CD4-positive, alpha-beta T cell treated with Interleukin-2 at 100 ng/mL for 4 hours (primary cell): ENCODE results near the gene SARS2.
"Not testable (repeated sequence)": the region's sequence is repeated elsewhere in the genome, so short reads cannot be mapped to it uniquely, and the experiment has no call there.

Experiments used
- DNase-seq: peaks from one replicate; pipeline ENCODE4 v3.0.0-alpha.2; 2020; ENCODE audit warnings: low spot score

Gene SARS2

DNA sequence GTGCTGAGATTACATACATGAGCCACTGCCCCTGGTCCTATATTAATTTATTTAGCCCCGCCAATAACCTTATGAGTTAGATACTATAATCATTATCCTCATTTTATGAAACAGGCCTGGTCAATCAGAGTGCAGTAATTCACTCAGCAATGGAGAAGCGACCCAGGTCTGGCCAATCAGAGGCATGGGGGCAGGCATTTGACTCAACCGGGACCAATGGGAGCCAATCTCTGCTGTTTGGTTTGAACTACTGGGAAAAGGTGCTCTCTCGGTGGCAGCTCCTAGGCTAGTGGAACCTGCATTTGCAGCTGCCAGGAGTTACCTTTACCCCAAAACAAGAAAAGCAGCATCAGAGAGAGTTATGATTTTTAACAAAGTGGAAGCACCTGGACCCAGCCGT, 37.7 kb downstream of the SARS2 start:
- DNase-seq: no peak

DNA sequence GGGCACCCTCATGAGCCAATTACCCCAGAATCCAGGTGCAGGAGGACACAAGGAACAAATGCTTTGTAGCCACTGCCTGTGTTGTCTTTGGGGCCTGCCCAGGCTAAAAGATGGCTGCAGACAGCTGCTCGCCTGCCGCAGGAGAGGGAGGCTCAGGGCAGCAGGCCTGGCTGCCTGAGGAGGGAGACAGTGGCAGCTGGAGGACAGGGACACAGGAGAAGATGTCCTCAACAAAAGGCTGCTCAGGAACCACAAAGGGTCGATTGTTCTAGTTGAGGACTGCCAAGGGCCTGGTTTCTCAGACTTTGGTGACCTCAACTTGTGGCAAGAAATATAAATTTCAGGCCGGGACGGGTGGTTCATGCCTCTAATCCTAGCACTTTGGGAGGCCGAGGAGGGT, 38.8 kb downstream of the SARS2 start:
- no peak for DNase-seq

DNA sequence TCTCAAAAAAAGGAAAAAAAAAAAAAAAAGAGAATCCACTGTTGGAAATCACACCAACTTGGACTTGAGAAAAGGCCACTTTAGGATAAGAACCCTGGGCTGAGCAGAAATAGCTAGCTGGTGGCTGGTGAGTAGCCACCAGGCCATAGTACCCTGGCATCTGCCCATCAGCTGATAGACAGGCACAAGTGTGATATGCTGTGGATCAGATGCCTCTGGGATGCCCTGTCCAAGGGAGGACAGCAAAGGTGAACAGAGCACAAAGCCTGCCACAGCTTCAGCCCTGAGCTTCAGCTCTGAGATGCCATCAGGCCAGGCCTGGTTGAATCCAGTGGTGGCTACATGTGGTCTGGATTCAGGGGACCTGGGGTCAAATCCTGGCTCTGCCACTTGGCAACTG, 39.9 kb downstream of the SARS2 start:
- no peak for DNase-seq

DNA sequence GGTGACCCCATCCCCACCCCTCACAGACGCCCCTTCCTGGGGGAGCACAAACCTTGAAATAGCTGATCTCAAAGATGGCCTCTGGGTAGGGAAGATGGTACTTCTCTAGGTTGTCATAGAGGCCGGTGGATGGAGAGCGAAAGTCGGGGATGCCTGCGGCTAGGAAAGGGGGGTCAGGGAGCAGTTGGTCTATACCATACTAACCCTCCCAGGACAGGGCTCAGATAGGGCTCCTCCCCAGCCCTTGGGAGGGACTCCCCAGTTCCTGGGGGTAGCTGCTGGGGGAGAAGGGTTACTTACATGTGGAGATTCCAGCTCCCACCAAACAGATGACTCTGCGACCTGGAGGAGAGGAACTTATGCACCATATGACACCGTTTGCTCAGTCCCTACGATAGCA, 40.8 kb downstream of the SARS2 start:
- DNase-seq: no peak

DNA sequence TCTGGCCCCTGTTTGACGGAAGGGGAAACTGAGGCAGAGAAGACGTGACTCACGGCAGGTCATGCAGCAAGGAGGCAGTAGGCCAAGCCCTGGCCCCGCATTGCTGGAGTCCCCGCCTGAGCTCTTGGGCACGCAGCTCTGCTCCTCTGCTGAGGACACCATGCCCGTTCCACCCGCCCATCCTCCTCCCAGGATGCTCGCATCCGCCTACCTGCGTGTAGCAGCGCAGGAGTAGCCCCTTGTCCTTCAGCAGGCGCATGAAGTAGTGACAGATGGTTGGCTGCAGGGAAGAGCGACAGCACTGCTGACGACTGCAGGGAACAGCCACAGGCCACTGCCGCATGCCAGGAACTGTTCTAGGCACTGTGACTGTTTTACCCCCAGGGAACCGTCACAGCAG, 41.7 kb downstream of the SARS2 start:
- DNase-seq: no peak

DNA sequence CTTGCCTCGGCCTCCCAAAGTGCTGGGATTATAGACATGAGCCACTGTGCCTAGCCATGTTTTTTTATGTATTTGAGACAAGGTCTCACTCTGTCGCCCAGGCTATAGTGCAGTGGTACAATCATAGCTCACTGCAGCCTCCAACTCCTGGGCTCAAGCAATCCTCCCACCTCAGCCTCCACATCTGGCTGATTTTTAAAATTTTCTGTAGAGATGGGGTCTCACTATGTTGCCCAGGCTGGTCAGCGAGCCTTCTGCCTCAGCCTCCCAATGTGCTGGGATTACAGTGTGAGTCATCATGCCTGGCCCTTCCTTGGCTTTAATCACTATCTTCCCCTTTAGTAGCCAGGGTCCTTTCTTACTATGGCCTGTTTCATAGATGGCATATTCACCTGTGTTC, 45.9 kb downstream of the SARS2 start:
- DNase-seq: not testable (repeated sequence)

DNA sequence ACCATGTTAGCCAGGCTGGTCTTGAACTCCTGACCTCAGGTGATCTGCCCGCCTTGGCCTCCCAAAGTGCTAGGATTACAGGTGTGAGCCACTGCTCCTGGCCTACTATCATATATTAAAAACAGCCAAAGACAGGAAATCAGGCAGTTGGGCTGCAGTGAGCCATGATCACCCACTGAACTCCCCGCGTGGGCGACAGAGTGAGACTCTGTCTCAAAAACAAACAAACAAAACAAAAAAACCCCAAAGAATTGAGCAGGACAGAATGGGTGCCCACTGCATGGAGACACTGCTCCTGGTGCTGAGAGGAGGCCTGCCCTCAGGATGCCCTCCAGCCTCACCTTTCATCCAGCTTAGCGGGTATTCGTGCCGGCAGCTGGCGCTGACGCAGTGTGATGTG, 47.3 kb downstream of the SARS2 start:
- DNase-seq: no peak

DNA sequence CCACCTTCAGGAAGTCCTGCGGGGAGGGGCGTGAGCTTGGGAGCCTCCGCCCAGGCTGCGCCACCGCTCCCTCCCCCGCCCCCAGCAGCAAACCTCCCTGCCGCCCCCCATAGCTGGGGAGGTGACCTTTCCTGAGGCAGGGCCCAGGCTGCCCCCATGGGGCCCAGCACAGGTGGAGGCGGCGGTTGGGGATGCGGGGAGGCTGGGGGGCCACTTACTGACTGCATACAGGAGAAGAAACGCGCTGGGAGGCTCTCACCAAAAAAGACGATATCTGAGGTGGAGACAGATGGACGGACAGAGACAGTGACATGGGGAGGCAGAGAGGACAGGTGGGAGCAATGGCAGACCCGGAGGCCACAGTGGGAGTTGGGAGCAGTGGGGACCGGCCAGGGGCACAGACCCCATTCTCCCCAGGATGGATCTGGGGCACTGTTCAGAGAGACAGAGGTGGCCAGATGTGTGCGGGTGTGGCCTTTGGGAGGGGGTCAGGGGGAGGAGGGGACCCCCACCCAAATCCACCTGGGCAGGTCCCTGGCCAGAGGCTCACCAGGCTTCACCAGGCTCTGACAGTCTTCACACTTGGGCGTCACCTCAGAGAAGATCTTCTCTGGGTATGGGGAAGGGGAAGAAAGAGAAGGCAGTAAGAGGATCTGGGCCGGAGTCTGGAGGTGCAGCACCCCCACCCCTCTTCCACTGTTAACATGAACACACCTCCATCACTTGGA, 49.5 kb downstream of the SARS2 start:
- DNase-seq: no peak

DNA sequence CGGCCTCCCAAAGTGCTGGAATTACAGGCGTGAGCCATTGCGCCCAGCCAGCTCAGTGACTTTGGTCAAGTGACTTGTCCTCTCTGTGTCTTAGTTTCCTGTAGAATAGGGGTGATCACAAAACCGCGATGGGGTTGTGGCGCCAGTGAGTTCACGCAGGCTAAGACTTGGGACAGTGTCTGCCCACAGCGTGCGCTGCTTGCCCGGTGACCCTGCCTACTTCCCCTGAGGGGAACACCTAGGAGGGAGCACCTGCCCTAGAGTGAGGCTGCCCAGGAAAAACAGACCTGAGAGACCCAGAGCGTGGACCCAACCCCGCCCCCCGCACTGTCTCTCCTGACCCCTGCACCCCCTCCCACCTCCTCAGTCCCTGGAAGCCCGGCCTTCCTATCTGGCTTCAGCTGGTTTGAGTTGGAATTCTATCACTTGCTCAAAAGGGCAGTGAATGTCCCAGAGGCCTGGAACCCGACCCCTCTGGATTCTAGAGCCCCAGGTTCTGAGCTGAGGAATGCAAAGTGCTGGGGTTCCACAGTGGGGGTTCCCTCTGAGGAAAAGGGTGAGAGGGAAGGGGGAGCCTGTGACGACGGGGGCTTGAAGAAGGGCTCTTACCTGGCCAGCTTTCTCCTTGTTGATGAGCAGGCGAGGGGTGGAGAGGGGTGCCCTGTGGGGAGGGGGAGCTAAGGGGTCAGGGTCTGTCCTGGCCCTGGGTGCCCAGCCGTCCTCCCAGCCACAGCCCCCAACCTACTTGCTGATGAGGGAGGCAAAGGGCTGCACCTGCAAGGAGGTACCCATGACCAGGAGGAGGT, 50.3 kb downstream of the SARS2 start:
- DNase-seq: no peak

DNA sequence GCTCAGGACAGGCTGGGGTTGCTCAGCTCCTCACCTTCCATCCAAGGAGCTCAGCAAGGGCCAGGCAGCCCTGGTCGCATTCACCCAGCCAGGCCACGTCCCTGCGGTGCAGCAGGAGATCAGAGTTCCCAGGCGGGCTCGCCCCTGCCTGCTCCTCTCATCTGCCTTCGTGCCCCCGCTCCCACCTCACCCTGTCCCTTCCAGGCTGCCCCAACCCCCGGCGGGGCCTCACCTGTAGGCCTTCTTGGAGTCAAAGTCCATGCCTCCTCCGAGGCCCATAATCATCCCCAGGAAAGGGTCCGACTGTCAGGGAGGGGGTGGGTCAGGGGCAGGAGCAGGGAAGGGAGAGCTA, 51.2 kb downstream of the SARS2 start:
- no peak for DNase-seq

DNA sequence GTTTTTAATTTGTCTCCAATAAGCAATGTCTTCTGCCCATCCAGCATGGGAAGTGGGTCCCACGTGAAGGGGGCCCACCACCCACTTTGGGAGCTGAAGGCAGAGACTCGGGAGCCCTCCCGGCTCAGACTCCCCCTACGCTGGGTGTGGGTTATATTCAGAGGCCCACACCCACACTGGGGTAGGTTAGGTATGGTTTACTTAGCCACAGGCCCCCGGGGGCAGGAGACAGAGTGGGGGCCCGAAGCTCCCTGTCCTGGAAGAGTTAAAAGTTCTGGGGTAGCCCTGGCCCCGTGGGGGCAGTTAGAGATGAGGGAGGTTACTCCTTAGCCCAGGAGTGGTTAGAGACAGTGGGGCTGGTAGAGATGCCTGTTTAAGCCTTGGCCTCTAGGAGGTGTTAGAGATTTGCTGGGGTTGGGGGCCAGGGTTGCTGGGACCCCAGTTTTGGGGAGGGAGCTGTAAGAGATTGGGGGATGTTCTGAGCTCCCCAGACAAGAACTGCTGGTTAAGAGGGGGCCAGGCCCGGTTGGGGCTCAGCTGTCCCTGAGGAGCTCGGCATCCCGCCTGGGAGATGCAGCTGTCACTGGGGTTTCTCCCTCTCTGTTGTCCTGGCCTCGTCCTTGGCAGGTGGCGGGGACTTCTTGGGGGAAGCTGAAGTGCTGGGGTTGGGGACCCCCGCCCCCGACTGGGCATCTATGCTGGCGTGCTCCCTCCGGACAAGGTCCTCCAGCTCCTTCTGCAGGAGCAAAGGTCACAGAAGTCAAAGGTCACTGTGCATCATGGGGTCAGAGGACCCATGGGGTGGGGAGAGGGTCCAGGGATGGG, 51.8 kb downstream of the SARS2 start:
- no peak for DNase-seq

DNA sequence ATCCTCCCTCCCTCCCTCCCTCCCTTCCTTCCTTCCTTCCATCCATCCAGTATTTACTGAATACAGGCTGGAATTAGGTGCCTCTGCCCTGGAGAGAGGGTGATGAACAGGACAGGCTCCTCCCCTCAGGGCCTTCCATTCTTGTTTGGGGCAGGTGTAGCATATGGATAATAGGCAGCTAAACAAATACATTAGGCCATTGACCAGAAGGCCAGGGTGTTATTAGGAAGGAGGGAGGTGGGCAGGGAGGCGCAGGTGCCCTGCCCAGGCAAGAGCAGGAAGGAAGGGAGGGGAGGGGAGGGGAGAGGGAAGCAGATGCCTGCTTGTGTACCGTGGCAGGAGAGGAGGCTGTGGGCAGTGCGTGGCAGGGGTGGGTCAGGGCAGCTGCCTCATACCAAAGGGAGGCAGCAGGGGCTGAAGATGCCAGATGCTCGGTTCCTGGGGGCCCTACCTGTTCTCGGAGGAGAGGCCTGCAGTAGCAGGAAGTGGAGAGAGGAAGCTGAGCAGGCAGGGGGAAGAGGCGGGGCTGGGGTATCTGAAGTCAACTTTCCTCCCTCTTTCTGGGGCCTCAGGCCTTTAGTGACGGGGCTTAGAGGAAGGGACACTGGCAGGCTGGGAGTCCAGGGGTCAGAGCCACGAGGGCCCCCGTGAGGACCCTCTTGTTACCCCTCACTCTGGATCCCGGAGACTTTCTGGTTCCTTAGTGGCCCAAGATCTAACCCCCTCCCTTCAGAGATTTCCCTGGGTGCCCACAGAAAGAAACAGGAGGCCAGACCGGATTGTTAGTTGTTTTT, 52.6 kb downstream of the SARS2 start, which contains the start of gene RINL:
RINL (minus strand) TSS at position 495 of the 794 bp plus-strand sequence. CDS start 1,533 bp downstream, outside the sequence.
- peak; percentile 77 for DNase-seq

DNA sequence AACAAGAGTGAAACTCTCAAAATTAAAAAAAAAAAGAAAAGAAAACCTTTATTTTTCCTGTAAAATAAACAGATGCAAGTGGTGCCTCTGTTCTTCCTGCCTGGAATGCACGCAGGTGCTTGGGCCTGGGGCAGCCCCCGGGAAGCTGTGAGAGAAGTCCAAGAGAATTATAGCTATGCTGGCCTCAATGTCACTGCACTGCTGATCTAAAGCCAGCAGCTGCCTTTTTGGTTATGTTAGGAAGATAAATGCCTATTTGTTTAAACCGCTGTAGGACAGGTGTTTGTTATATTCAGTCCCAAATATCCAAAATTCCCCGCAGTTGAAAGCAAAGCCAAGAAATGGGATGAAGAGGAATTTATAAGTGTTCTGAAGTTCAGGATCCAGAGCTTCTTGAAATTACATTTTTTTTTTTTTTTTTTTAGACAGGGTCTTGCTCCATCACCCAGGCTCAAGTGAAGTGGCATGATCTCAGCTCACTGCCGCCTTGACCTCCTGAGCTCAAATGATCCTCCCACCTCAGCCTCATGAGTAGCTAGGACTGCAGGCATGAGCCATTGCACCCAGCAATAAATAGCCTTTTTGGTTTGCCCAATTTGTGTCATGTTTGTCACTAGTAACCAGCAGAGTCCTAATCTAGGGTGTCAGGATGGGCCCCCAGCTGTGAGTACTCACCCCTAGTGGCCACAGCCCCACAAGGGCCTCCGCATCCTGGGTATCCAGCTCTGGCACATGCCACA, 54.7 kb downstream of the SARS2 start:
- DNase-seq: no peak

DNA sequence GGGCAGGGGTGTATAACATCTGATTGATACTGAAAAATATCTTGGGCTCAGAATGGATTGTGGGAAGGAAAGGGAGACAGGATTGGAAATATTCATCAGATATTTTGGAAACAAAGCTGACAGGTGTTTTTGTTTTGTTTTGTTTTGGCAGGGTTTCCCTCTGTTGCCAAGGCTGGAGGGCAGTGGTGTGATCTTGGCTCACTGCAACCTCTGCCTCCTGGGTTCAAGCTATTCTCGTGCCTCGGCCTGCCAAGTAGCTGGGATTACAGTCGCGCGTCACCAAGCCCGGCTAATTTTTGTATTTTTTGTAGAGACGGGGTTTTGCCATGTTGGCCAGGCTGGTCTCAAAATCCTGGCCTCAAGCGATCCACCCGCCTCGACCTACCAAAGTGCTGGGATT, 57.2 kb downstream of the SARS2 start:
- DNase-seq: not testable (repeated sequence)

DNA sequence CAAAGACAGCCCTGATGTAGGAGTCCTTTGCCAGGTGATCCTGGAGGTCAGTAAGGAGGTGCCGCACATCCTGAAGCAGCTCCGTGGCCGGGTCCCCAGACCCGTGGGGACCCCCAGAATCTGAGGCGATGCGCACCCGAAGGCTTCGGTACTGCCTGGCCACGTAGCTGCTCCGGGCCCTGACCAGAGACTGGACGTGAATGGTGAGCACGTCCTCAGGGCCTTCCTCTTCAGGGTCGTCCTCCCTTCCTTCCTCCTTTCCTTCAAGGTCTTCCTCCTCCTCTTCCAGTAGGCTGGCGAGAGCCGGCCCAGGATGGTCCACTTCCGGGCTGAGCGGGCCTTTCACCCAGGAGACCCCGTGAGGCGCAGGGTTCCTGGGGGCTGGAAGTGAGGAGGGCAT, 60.0 kb downstream of the SARS2 start:
- DNase-seq: no peak

DNA sequence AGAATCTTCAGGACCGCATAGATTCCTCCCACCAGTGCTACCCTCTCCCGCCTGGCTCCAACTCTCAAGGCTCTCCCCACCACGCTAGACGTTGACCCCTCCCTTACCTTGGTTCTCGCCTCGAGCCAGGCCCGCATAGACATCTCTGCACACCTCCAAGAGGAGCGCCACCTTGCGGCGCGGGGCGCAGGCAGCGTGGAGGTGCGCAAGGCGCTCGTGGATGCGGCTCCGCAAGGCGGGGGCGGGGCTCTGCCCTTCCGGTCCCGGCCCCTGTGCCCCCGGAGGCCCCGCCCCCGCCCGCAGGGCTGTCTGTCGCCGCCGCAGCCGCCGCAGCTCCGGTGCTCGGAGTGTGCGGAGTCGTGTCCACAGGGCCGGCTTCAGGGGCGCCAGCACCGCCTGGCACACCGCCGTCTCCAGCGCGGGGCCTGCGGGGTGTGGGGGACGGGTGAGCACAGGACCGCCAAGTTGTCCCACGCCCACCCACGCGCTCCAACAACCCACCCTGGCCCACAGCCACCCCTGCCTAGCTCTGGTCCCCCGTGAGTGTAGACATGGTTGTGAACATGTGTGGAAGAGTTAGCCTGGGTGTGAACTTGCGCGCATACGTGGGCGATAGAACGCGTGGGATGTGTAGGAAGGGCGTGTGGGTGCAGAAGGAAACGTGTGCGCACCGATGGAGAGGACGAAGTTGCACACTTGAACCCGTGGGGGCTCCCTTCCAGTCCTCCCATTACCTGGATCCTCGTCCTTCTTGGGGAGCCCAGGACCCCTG, 60.5 kb downstream of the SARS2 start:
- DNase-seq: peak; percentile 96

DNA sequence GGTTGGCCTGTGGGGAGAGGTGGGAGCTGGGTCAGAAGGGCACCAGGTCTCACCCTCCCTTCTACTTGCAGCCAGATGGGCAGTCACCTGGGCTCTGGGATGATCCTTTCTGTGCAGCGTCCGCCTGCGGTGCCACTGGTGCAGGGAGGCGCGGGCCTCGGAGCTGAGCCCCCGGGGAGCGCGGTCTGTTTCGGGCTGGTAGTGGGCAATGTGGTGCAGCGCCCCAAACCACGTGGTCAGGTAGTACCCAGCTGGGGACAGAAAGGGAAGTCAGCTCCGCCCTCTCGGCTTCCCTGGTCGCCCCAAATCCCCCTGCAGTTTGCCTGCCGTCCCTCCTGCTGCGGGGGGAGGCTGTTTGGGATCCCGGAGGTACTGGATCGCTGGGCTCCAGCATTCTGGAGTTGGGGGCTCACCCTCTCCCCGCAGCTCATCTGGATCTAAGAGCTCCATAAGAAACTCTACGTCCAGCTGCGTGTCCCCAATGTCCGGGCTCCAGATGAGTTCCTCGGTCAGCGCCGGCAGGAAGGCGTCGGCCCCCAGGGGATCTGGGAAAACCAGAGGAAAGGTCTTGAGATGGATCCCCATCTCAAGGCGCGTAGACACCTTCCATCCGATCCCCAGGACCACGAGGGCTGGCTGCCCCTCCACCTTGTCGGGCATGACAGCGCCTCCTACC, 61.3 kb downstream of the SARS2 start:
- DNase-seq: no peak

DNA sequence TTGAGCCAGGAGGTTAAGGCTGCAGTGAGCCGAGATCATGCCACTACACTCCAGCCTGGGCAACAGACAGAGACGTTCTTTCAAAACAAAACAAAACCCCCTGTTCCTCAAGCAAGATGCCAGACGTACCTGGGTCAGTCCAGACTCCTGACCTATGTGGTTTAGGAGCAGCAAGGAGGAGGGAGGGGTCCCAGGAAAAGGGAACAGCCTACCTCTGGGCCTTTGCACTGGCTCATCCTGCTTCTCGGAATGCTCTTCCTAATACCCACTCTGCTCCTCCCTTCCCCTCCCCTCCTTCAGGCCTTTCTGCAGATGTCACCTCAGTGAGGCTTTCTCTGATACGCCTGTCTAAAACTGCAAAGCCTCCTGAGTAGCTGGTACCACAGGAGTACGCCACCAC, 62.0 kb downstream of the SARS2 start:
- no peak for DNase-seq

DNA sequence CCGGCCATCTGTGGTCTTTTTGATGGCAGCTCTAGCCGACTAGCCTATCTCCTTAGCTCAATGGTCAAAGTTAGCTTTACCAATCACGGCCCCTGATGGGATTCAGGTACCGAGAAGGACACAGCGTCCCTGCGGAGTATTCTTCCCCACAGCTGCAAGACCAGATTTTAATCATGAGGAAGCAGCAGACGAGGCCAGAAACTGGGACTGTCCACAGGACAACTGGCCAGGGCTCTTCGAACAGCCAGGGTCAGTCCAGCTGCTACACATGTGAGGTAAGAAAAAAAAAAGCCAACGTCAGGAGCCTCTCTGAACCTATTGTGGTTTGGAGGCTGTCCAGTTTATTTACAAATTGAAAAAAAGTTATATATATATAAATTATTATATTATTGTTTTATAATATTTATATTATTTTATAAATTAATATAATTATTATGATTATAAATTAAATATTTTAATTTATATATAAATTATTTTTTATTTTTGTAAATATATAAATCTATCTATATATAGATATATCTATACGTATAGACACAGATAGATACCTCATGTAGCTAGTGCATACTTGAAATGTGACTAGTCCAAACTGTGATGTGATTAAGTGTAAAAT, 63.3 kb downstream of the SARS2 start:
- DNase-seq: no peak
